ENCODE results near the gene DSC3.

Gene DSC3

GRCh38 chr18:30969670-30970170, 72.8 kb downstream of the DSC3 start:
- no peak for DNase-seq

- no peak for DNase-seq
Observed at GRCh38 chr18:30967701-30968100, 74.8 kb downstream of the DSC3 start.

- DNase-seq: no peak
Observed at GRCh38 chr18:30965237-30965636, 77.3 kb downstream of the DSC3 start.

GRCh38 chr18:30960661-30961060, 81.9 kb downstream of the DSC3 start:
- no peak for DNase-seq

- no peak for DNase-seq
Observed at GRCh38 chr18:30957066-30957465, 85.5 kb downstream of the DSC3 start.

- no peak for DNase-seq
Observed at GRCh38 chr18:30954262-30954661, 88.3 kb downstream of the DSC3 start.

GRCh38 chr18:30945761-30946160, 96.8 kb downstream of the DSC3 start:
- no peak for DNase-seq

- no peak for DNase-seq
Observed at GRCh38 chr18:30944773-30945417, 97.6 kb downstream of the DSC3 start.

- no peak for DNase-seq
Observed at GRCh38 chr18:30940952-30941539, 101.5 kb downstream of the DSC3 start.

Data from activated CD4-positive, alpha-beta T cell treated with anti-CD3 and anti-CD28 coated beads for 48 hours (primary cell).